ENCODE results near the gene DNAAF9. TPM values are rescaled to one million over a fixed set of nuclear protein-coding genes. Genes with fewer than 3 reads are reported as not detected.

The DNAAF9 gene
- total and polyA plus RNA-seq, 2 of the 4 experiments (the other 2 are of a cell fraction): 7.9 to 8.2 TPM

GRCh38 chr20:3364323-3365013 lies 43.0 kb downstream of the DNAAF9 start:
- ATAC-seq (ENCODE audit: low read depth) (peak; percentile 69), DNase-seq (no peak)
- no peak overlapping the region for H3K27ac ChIP-seq (ENCODE audit: insufficient read depth, low read length)
- no peak overlapping the region for H2AFZ ChIP-seq (replicated peaks; ENCODE audit: low read length, poor library complexity)
- H3K36me3 ChIP-seq (ENCODE audit: control insufficient read depth, insufficient read depth, low read length): peaks cover 18% of the 10 kb centered on the region
- no peaks in the 10 kb centered on the region for H3K9me3 ChIP-seq (ENCODE audit: control insufficient read depth, insufficient read depth, low read length)
- no peak overlapping the region for H4K8ac ChIP-seq (ENCODE audit: low read depth in 2 of 2, low read length in 2 of 2)
- no peak overlapping the region for H3K4me3 ChIP-seq (ENCODE audit: insufficient read depth, low read depth, low read length)
- no peak overlapping the region for H2AK9ac ChIP-seq (replicated peaks; ENCODE audit: low read depth, low read length, poor library complexity)
- WGBS, 2 experiments (ENCODE audit: extremely low coverage in 2 of 2, insufficient read length in 1 of 2): no CpG with 5 or more reads among the region's 3 CpGs
- H3K14ac ChIP-seq (replicated peaks; ENCODE audit: low read depth, low read length): no peak overlapping the region
- no peak overlapping the region for H3K9ac ChIP-seq (ENCODE audit: low read depth, low read length)
- H3K4ac ChIP-seq (ENCODE audit: low read depth, low read length): no peak overlapping the region
- no peaks in the 10 kb centered on the region for H3K9me1 ChIP-seq (ENCODE audit: insufficient read depth, low read length)
- no peaks in the 10 kb centered on the region for H3K4me1 ChIP-seq (ENCODE audit: control insufficient read depth, insufficient read depth, low read length)
- no peak overlapping the region for H2BK20ac ChIP-seq (ENCODE audit: low read depth, low read length)
- no peaks in the 10 kb centered on the region for H3K79me1 ChIP-seq (ENCODE audit: low read depth in 1 of 2, low read length in 2 of 2)
- intact Hi-C loops (cut with micrococcal nuclease): no loop called here
- ChIA-PET CTCF (interaction anchor here (0.6 kb wide), 1 partner anchor 17 kb away, joined by 3 read pairs; no protein-coding TSS in a partner anchor), POLR2A (ENCODE audit: unreplicated experiment) (no interaction called here)
- dilution Hi-C loops (cut with HindIII; ENCODE audit: low sequenced_read_pairs, unreplicated experiment): no loop called here
- no peak overlapping the region for H3K4me2 ChIP-seq (ENCODE audit: low read depth, low read length)
- in situ Hi-C loops (cut with MboI; ENCODE audit: low sequenced_read_pairs): no loop called here
- H3K23ac ChIP-seq (ENCODE audit: low read depth, low read length): no peak overlapping the region
- H4K5ac ChIP-seq (ENCODE audit: low read depth, low read length): no peak overlapping the region
- no TSS peak for BruUV-seq (replicated peaks)
- no peaks in the 10 kb centered on the region for H3K27me3 ChIP-seq (ENCODE audit: control insufficient read depth, insufficient read depth, low read length)
- no peak overlapping the region for H2BK5ac ChIP-seq (ENCODE audit: low read depth, low read length, poor library complexity, severe bottlenecking)
- TF ChIP-seq MXI1 (IDR thresholded peaks at IDR 0.05; ENCODE audit: borderline replicate concordance, low read depth, low read length): no peak
- TF ChIP-seq CHD1 (IDR thresholded peaks at IDR 0.05; ENCODE audit: low read depth, low read length): no peak
- no peak for TF ChIP-seq NFE2L2 (IDR thresholded peaks at IDR 0.05; ENCODE audit: low read depth, low read length)
- no peak for TF ChIP-seq CEBPB (IDR thresholded peaks at IDR 0.05; ENCODE audit: low read depth, low read length)
- TF ChIP-seq BHLHE40 (IDR thresholded peaks at IDR 0.05; ENCODE audit: low read depth, low read length): no peak
- TF ChIP-seq RFX5 (IDR thresholded peaks at IDR 0.05; ENCODE audit: low read depth, low read length): no peak
- TF ChIP-seq ELK1 (IDR thresholded peaks at IDR 0.05; ENCODE audit: borderline replicate concordance, low read depth, low read length): no peak
- TF ChIP-seq CTCF (conservative IDR thresholded peaks at IDR 0.05; ENCODE audit: low read depth, low read length): no peak
- TF ChIP-seq POLR2A (IDR thresholded peaks at IDR 0.05; ENCODE audit: low read depth, low read length): no peak
- no peak for TF ChIP-seq USF2 (IDR thresholded peaks at IDR 0.05; ENCODE audit: low read depth, low read length)
- no peak for TF ChIP-seq RCOR1 (IDR thresholded peaks at IDR 0.05; ENCODE audit: insufficient replicate concordance, low read length)
- TF ChIP-seq SMC3 (IDR thresholded peaks at IDR 0.05; ENCODE audit: low read depth, low read length): no peak
- TF ChIP-seq RAD21 (IDR thresholded peaks at IDR 0.05; ENCODE audit: low read length): no peak
- no peak for TF ChIP-seq MAFK (IDR thresholded peaks at IDR 0.05; ENCODE audit: low read depth, low read length)
- no peak overlapping the region for H3K56ac ChIP-seq (ENCODE audit: extremely low read depth, insufficient read depth, low read length)
- H2BK120ac ChIP-seq (ENCODE audit: low read depth, low read length): no peak overlapping the region
- H2BK15ac ChIP-seq (ENCODE audit: low read depth, low read length): no peak overlapping the region
- no peak overlapping the region for H3K18ac ChIP-seq (ENCODE audit: low read depth, low read length)
- no peak overlapping the region for H4K91ac ChIP-seq (ENCODE audit: insufficient read depth, low read depth, low read length)
- H4K20me1 ChIP-seq (ENCODE audit: insufficient read depth, low read length): no peaks in the 10 kb centered on the region
- H2AK5ac ChIP-seq (ENCODE audit: low read depth, low read length): no peak overlapping the region

Measured in IMR-90 (cell line).